ENCODE measurements around the gene PPM1K. TPM values are rescaled to one million over a fixed set of nuclear protein-coding genes. Genes with fewer than 3 reads are reported as not detected.
"Not testable (repeated sequence)": the region's sequence is repeated elsewhere in the genome, so short reads cannot be mapped to it uniquely, and the experiment has no call there.

Gene PPM1K
- 100 to 1,000 TPM in 1 of 2 experiments, 10 to 100 TPM in 1; 76.8 to 125 TPM for total RNA-seq

DNA sequence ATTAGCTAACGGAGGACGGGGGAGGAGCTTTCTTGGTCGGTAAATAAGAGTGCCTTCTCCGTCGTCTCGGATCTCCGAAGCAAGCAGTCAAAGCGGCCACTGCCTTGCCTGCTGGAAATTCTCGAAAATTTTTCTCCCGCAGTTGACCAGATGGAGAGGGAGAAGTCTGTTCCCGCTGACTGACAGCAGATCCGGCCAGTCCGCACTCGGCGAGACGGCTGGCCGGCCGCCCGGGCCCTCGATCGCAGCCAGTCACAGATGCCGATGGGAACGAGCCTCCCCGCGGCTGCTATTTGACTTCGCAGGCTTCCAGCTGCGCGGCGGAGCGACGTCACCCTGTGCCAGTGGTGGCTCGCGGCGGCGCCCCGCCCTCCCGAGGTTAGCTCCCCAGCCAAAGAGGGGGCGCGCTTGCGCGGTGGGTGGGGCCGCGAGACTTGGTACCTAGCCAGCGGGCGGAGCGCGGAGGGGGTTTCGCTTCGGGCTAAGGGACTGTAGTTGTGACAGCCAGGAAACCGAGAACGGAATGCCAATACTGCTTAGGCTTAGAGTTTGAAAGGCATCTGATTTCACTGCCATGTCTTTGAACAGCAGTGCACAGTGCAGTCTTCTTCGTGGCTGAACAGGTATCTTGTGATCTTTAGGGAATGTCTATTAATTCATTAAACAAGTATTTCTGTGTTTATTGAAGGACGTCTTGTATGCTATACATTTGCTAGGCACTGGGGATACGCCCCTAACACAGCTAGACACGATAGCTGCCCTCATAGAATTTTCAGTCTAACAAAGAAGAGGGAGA is at the start of gene PPM1K:
PPM1K (minus strand) TSS at position 123 of the 796 bp plus-strand sequence. CDS start 5,978 bp downstream, outside the sequence.
- DNase-seq = peak; percentile 100
- peaks cover 46% of the 10 kb centered on the region for H3K4me1 Mint-ChIP-seq
- H3K4me3 Mint-ChIP-seq = peak within 1 kb of the TSS; percentile 93
- no peaks in the 10 kb centered on the region for H3K9me3 Mint-ChIP-seq (ENCODE audit: low read depth)
- CTCF ChIA-PET = interaction anchor here (0.6 to 3.5 kb wide), 10 partner anchors 36 to 231 kb away, joined by 3 to 18 read pairs (median 7); partner anchors contain the start of genes HERC5 and HERC6
- H3K27me3 Mint-ChIP-seq = no peaks in the 10 kb centered on the region
- peak; percentile 91 for ATAC-seq
- H3K27ac Mint-ChIP-seq = peak within 1 kb of the TSS; percentile 100
- peaks cover 35% of the 10 kb centered on the region for H3K36me3 Mint-ChIP-seq

DNA sequence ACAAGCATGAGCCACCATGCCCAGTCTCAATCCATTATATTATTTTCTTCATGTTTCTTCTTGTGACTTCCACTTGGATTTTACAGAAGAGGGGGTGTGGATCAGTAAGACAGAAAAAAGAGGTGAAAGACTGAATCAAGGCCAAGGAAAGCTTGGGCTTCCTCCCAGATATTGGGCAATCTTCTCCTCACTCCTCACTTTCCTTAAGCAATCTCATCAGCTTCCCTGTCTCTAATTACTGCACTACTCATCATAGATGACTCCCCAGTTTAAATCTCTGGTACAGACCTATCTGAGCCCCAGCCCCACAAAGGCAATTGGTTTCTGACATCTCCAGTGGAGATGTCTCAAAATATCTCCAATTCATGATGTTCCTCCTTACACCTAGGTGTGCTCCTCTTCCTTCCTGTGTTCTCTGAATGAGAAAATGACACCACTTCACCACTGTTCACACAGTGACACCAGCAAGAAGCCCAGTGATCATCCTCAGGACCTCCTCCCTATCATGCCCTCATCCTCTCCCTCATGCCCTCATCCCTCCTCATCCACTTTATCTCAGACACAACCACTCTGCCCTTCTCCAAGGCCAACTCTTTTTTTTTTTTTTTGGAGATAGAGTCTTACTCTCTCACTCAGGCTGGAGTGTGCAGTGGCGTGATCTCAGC is 49.5 kb upstream of the PPM1K start:
- H3K9me3 Mint-ChIP-seq (ENCODE audit: low read depth) = no peaks in the 10 kb centered on the region
- ATAC-seq (peak; percentile 58), DNase-seq (no peak)
- peaks cover 19% of the 10 kb centered on the region for H3K4me1 Mint-ChIP-seq
- peak overlapping the region; percentile 26 for H3K27ac Mint-ChIP-seq
- peaks cover 5% of the 10 kb centered on the region for H3K27me3 Mint-ChIP-seq
- H3K4me3 Mint-ChIP-seq = no peak overlapping the region
- peaks cover 6% of the 10 kb centered on the region for H3K36me3 Mint-ChIP-seq
- CTCF ChIA-PET = interaction anchor here (1.3 kb wide), 1 partner anchor 122 kb away, joined by 4 read pairs; no protein-coding TSS in a partner anchor

DNA sequence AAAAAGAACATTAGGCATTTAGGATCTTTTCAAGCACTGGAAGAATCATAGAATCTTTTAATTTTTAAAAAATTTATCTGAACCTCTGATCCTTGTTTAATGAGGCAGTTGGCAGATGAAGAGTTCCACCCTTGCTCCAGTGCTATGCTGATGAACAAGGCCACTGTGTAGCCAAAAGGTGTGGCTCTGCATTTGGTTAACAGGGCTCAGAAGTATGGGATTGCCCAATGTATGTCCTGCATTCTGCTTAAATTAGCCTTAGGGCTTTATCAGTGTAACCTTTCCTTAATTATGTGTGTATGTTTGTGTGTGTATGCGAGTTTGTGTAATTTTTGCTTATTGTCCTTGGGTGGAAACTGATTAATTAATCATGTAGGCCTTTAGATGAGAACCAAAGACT is 43.3 kb upstream of the PPM1K start:
- no peaks in the 10 kb centered on the region for H3K36me3 Mint-ChIP-seq
- peaks cover 2% of the 10 kb centered on the region for H3K4me1 Mint-ChIP-seq
- no peaks in the 10 kb centered on the region for H3K9me3 Mint-ChIP-seq (ENCODE audit: low read depth)
- DNase-seq (no peak), ATAC-seq (no peak)
- H3K27ac Mint-ChIP-seq = no peak overlapping the region
- no peak overlapping the region for H3K4me3 Mint-ChIP-seq
- CTCF ChIA-PET = no interaction called here
- H3K27me3 Mint-ChIP-seq = peaks cover 6% of the 10 kb centered on the region

DNA sequence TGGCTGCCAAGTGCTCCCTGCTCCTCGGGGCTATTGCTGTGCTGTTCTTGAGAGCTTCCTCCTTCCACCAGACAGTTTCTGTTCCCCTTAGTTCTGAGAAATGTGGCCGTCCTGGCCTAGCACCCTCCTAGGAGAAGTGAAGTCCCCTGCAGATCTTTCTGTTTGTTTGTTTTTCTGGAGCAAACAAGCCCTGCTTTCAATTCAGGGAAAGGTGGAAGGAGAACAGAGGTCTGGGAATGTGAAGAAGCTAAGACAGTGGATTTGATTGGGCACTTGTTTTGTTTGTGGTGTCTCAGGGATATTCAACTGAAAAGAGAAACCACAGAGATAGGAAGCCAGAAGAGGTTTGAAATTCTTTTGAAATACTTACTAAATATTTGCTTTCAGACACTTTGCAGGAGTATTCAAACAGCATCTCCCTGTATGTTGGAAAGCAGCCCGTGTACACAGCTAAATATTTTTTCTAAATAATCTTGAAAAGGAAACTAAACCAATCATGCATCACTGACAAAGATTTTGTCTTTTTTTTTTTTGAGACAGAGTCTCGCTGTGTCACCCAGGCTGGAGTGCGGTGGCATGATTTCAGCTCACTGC is 36.5 kb upstream of the PPM1K start:
- Mint-ChIP-seq H3K36me3 (peaks cover 22% of the 10 kb centered on the region), H3K27me3 (no peaks in the 10 kb centered on the region), H3K4me3 (peak overlapping the region; percentile 75), H3K27ac (peak overlapping the region; percentile 100), H3K4me1 (peaks cover 33% of the 10 kb centered on the region), H3K9me3 (ENCODE audit: low read depth) (peaks cover 2% of the 10 kb centered on the region)
- DNase-seq = peak; percentile 69
- CTCF ChIA-PET = interaction anchor here (1.0 to 2.2 kb wide), 7 partner anchors 11 to 194 kb away, joined by 3 to 18 read pairs (median 5); partner anchors contain the start of genes HERC5 and PPM1K
- peak; percentile 97 for ATAC-seq

DNA sequence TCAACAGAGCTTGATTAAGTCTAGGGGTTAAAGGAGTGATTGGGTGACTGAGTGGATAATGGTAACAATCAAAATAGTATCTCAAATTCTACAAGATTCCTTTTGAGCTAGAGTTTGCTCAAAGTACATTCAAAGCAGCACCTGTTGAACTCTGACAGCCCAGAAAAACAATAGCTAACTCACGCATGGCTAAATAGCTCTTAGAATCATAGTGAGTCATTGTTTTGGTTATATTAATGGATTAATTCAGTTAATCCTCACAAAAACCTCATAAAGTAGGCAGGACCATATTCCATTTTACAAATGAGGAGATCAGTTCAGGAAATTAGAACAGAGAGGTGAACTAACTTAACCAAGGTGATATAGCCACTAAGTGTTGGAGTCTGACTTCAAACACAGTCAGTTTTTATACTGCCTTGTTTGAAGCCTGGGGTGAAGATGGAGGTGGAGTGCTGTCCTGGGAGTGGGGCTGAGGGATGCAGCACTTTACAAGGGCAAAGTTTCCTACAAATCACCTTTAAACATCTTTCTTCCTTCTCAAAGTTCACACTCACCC is 35.9 kb upstream of the PPM1K start:
- H3K27ac Mint-ChIP-seq = peak overlapping the region; percentile 100
- no peaks in the 10 kb centered on the region for H3K27me3 Mint-ChIP-seq
- H3K9me3 Mint-ChIP-seq (ENCODE audit: low read depth) = peaks cover 2% of the 10 kb centered on the region
- H3K4me1 Mint-ChIP-seq = peaks cover 37% of the 10 kb centered on the region
- DNase-seq (no peak), ATAC-seq (peak; percentile 72)
- H3K36me3 Mint-ChIP-seq = peaks cover 22% of the 10 kb centered on the region
- peak overlapping the region; percentile 75 for H3K4me3 Mint-ChIP-seq
- CTCF ChIA-PET = interaction anchor here (1.0 to 2.2 kb wide), 8 partner anchors 12 to 195 kb away, joined by 3 to 18 read pairs (median 4); partner anchors contain the start of genes HERC5, HERC6 and PPM1K

DNA sequence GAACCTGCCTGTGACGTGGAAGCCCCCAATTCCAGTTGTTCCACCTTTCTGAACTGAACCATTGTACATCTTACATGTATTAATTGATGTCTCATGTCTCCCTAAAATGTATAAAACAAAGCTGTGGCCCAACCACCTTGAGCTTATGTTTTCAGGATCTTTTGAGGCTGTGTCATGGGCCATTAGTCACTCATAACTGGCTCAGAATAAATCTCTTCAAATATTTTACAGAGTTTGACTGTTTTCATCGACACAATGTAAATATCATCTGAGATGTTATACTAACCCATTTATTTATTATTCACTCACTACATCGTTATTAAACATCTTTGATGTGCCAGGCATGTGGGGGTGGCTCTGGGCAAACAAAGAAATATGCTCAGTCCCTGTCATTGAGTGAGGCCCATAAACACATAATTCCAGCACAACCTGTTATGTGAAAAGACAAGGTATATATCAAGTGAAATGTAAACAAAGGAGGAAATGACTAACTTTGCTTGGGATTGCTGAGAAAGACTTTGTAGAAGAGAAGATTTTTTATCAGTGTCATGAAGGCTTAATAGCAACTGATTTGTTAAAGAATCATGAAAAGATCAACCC is 34.5 kb upstream of the PPM1K start:
- Mint-ChIP-seq H3K27me3 (no peaks in the 10 kb centered on the region), H3K4me1 (peaks cover 38% of the 10 kb centered on the region), H3K36me3 (peaks cover 22% of the 10 kb centered on the region), H3K27ac (peak overlapping the region; percentile 100), H3K4me3 (peak overlapping the region; percentile 75), H3K9me3 (ENCODE audit: low read depth) (peaks cover 2% of the 10 kb centered on the region)
- ATAC-seq = no peak
- DNase-seq = no peak
- CTCF ChIA-PET = no interaction called here

DNA sequence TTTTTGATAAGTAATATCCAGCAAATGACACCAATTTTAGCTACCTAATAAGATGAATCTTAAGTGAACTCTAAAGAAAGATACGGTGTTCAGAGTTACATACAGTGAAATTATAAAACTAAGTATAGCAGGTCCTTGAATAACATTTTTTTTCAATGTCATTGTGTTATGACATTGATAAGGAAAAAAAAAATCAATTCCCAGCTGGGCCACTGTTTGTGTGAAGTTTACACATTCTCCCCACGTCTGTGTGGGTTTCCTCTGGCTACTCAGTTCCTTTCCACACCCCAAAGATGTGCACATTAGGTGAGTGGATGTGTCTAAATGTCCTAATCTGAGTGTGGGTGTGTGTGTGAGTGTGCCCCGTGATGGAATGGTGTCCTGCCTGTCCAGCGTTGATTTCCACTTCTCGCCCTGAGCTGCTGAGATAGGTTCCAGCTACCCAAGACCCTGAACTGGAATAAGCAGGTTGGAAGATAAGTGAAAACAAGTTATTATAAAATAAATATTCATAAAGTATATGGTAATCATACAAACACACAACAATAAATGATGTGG is 31.2 kb upstream of the PPM1K start:
- Mint-ChIP-seq H3K27ac (no peak overlapping the region), H3K9me3 (ENCODE audit: low read depth) (peaks cover 6% of the 10 kb centered on the region), H3K4me1 (peaks cover 29% of the 10 kb centered on the region), H3K27me3 (peaks cover 10% of the 10 kb centered on the region), H3K4me3 (no peak overlapping the region), H3K36me3 (peaks cover 39% of the 10 kb centered on the region)
- CTCF ChIA-PET = interaction anchor here (0.5 to 1.3 kb wide), 3 partner anchors 11 to 200 kb away, joined by 3 to 4 read pairs (median 3); no protein-coding TSS in a partner anchor
- no peak for ATAC-seq
- DNase-seq = no peak

DNA sequence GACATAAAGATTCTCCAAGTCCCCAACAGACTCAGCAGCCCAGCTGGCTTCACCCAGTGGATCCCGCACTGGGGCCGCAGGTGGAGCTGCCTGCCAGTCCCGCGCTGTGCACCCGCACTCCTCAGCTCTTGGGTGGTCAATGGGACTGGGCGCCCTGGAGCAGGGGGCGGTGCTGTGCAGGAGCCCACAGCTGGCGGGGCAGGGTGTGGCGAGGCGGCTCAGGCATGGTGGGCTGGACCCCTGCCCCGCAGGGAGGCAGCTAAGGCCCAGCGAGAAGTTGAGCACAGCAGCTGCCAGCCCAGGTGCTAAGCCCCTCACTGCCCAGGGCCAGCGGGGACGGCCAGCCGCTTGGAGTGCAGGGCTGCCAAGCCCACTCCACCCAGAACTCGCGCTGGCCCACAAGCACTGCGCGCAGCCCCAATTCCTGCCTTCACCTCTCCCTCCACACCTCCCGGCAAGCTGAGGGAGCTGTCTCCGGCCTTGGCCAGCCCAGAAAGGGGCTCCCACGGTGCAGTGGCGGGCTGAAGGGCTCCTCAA is 28.8 kb upstream of the PPM1K start:
- Mint-ChIP-seq H3K36me3 (peaks cover 34% of the 10 kb centered on the region), H3K27me3 (peaks cover 33% of the 10 kb centered on the region)
- H3K9me3 Mint-ChIP-seq (ENCODE audit: low read depth); H3K4me1 Mint-ChIP-seq; ATAC-seq; DNase-seq; H3K4me3 Mint-ChIP-seq; H3K27ac Mint-ChIP-seq: not testable (repeated sequence)
- CTCF ChIA-PET = interaction anchor here (1.0 kb wide), 1 partner anchor 94 kb away, joined by 3 read pairs; no protein-coding TSS in a partner anchor

DNA sequence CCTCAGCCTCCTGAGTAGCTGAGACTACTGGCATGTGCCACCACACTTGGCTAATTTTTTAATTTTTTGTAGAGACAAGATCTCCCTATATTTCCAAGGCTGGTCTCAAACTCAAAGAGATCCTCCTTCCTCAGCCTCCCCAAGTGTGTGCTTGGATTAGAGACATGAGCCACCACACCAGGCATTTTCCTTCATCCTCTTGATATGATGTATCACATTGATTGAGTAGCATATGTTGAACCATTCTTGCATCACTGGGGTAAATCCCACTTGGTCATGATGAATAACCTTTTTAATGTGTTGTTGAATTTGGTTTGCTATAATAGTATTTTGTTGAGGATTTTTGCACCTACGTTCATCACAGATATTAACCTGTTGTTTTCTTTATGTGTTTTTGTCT is 24.2 kb upstream of the PPM1K start:
- no peak overlapping the region for H3K4me3 Mint-ChIP-seq
- no peaks in the 10 kb centered on the region for H3K4me1 Mint-ChIP-seq
- ATAC-seq (no peak), DNase-seq (no peak)
- H3K27ac Mint-ChIP-seq = no peak overlapping the region
- H3K9me3 Mint-ChIP-seq (ENCODE audit: low read depth) = peaks cover 4% of the 10 kb centered on the region
- CTCF ChIA-PET = no interaction called here
- peaks cover 25% of the 10 kb centered on the region for H3K36me3 Mint-ChIP-seq
- H3K27me3 Mint-ChIP-seq = peaks cover 38% of the 10 kb centered on the region

DNA sequence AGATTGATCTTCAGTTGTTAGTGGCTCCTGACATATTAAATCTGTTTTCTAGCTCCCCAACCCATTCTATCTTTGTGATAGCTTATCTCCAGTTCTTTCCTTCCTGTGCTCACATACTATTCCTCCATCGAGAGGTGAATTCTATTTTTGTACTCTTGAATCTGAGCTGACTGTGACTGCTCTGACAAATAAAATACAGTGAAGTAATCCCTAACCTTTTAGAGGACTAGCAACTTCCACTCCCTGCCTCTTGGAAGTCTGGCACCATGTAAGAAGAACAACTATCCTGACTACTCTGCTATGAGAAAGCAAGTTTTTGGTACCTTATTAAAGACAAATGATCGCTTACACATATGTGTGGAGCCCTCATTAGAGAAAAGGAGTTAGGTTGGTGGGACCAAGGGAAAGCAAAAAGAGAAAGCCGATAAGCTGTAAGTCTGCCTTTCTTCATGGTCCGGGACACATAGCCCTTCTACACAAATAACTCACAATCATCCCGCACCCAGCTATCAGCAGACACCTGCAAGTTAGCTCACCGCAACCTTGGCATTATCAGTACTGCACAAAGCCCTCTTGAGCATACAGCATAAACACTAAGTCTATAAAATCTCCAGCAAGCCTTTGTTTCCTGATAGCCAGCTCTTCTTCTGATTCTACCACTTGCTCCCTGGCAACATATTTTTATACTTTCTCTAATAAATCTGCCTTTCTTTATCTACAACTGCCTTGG is 13.5 kb upstream of the PPM1K start:
- Mint-ChIP-seq H3K36me3 (peaks cover 4% of the 10 kb centered on the region), H3K27ac (no peak overlapping the region), H3K4me3 (no peak overlapping the region), H3K4me1 (no peaks in the 10 kb centered on the region), H3K9me3 (ENCODE audit: low read depth) (no peaks in the 10 kb centered on the region), H3K27me3 (no peaks in the 10 kb centered on the region)
- ATAC-seq (no peak), DNase-seq (no peak)
- CTCF ChIA-PET = interaction anchor here (1.8 kb wide), 1 partner anchor 20 kb away, joined by 6 read pairs; no protein-coding TSS in a partner anchor

DNA sequence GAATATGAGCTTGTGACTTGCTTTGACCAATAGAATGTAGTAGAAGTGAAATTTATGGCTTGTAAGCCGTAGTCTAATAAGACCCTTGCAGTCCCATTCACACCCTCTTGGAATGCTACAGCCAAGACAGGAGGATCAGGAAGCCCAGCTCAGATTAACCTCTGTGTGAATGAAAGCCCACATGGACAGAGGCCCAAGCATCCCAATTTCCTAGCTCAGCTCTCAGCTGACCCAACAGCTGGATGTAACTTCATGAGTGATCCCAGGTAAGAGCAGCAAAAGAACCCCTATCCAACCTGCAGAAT is 12.8 kb upstream of the PPM1K start:
- Mint-ChIP-seq H3K9me3 (ENCODE audit: low read depth) (no peaks in the 10 kb centered on the region), H3K4me1 (no peaks in the 10 kb centered on the region), H3K27me3 (no peaks in the 10 kb centered on the region), H3K27ac (no peak overlapping the region), H3K4me3 (no peak overlapping the region), H3K36me3 (peaks cover 4% of the 10 kb centered on the region)
- ATAC-seq (no peak), DNase-seq (no peak)
- CTCF ChIA-PET = interaction anchor here (1.3 to 1.8 kb wide), 2 partner anchors 19 to 78 kb away, joined by 5 to 6 read pairs; no protein-coding TSS in a partner anchor
